OCI-LY1 (cell line): ENCODE results near the gene UPK1B.
"Not testable (repeated sequence)": the region's sequence is repeated elsewhere in the genome, so short reads cannot be mapped to it uniquely, and the experiment has no call there.

Source experiments
- H2AFZ ChIP-seq: fragments of 200-600 bp; sonication (generic), shearing (Covaris generic); 2 replicates; pipeline ENCODE4 v1.6.0; 2014; ENCODE audit warnings: antibody characterized with exemption, mild to moderate bottlenecking, low read length
- H3F3A ChIP-seq: fragments of 200-600 bp; sonication (generic), shearing (Covaris generic); 2 replicates; pipeline ENCODE4 v1.6.0; 2014; ENCODE audit warnings: mild to moderate bottlenecking, antibody characterized with exemption, low read length, moderate library complexity; ENCODE audit not compliant: insufficient read depth
- H3K27ac ChIP-seq: fragments of 200-600 bp; sonication (generic); 2 replicates; pipeline ENCODE4 v1.5.1; 2014; ENCODE audit warnings: low read length, mixed run types, mild to moderate bottlenecking, low read depth; ENCODE audit not compliant: poor library complexity, severe bottlenecking
- H3K27me3 ChIP-seq: fragments of 200-600 bp; sonication (generic); 2 replicates; pipeline ENCODE4 v1.6.0; 2014; ENCODE audit warnings: antibody characterized with exemption, mild to moderate bottlenecking, low read length, moderate library complexity; ENCODE audit not compliant: insufficient read depth
- H3K36me3 ChIP-seq: fragments of 200-600 bp; sonication (generic); 2 replicates; pipeline ENCODE4 v1.6.1; 2014; ENCODE audit warnings: mild to moderate bottlenecking, antibody characterized with exemption, low read length, moderate library complexity, mixed read lengths; ENCODE audit not compliant: insufficient read depth
- H3K4me1 ChIP-seq: fragments of 200-600 bp; sonication (generic); 2 replicates; pipeline ENCODE4 v1.5.1; 2014; ENCODE audit warnings: mild to moderate bottlenecking, low read length, moderate library complexity; ENCODE audit not compliant: insufficient read depth, severe bottlenecking
- H3K4me2 ChIP-seq: fragments of 200-600 bp; sonication (generic), shearing (Covaris generic); 2 replicates; pipeline ENCODE4 v1.6.1; 2014; ENCODE audit warnings: low read length
- H3K4me3 ChIP-seq: fragments of 200-600 bp; sonication (generic); 2 replicates; pipeline ENCODE4 v1.5.1; 2014; ENCODE audit warnings: low read length, low read depth, mild to moderate bottlenecking, mixed read lengths; ENCODE audit not compliant: poor library complexity, severe bottlenecking
- H3K79me2 ChIP-seq: fragments of 200-600 bp; shearing (Covaris generic); 2 replicates; pipeline ENCODE4 v1.6.1; 2016; ENCODE audit warnings: mixed run types, low read length, mixed read lengths; ENCODE audit not compliant: insufficient read depth
- H3K9ac ChIP-seq: fragments of 200-600 bp; sonication (generic), shearing (Covaris generic); 2 replicates; pipeline ENCODE4 v1.6.1; 2014; ENCODE audit warnings: mild to moderate bottlenecking, low read length, mixed read lengths
- H3K9me2 ChIP-seq: fragments of 200-600 bp; sonication (generic), shearing (Covaris generic); 2 replicates; pipeline ENCODE4 v1.6.1; 2014; ENCODE audit warnings: low read depth, mild to moderate bottlenecking, low read length, mixed read lengths
- H3K9me3 ChIP-seq: fragments of 200-600 bp; shearing (Covaris generic); 2 replicates; pipeline ENCODE4 v1.6.1; 2014; ENCODE audit warnings: low read length, mixed read lengths
- H4K20me1 ChIP-seq: fragments of 200-600 bp; sonication (generic), shearing (Covaris generic); 2 replicates; pipeline ENCODE4 v1.6.0; 2016; ENCODE audit warnings: mild to moderate bottlenecking, low read length; ENCODE audit not compliant: insufficient read depth
- CTCF ChIP-seq: fragments of 200-600 bp; sonication (generic), shearing (Covaris generic); IDR thresholded peaks from 2 replicates; pipeline ENCODE4 v1.5.1; 2017; ENCODE audit warnings: mild to moderate bottlenecking, antibody characterized with exemption, low read length, moderate library complexity, mixed read lengths
- EZH2 ChIP-seq: fragments of 200-600 bp; sonication (generic), shearing (Covaris generic); IDR thresholded peaks from 2 replicates; pipeline ENCODE4 v1.8.0; 2017; ENCODE audit warnings: borderline replicate concordance, mixed run types, mild to moderate bottlenecking, antibody characterized with exemption, low read length, moderate library complexity, mixed read lengths

Gene UPK1B

GRCh38 chr3:119139360-119139759, 34.0 kb upstream of the UPK1B start:
- not testable (repeated sequence) for H3F3A ChIP-seq, H3K9ac ChIP-seq, H3K9me2 ChIP-seq, H3K27ac ChIP-seq, H3K36me3 ChIP-seq, H3K4me2 ChIP-seq, H3K9me3 ChIP-seq, H4K20me1 ChIP-seq, H3K27me3 ChIP-seq, H2AFZ ChIP-seq, H3K4me3 ChIP-seq, H3K79me2 ChIP-seq, H3K4me1 ChIP-seq

GRCh38 chr3:119140466-119140865, 32.9 kb upstream of the UPK1B start:
- no peaks in the 10 kb centered on the region for H4K20me1 ChIP-seq
- no peaks in the 10 kb centered on the region for H3F3A ChIP-seq
- TF ChIP-seq CTCF: no peak
- no peak for TF ChIP-seq EZH2
- no peak overlapping the region for H3K9ac ChIP-seq
- no peaks in the 10 kb centered on the region for H3K9me2 ChIP-seq
- H3K79me2 ChIP-seq: no peaks in the 10 kb centered on the region
- H3K27ac ChIP-seq: no peak overlapping the region
- no peak overlapping the region for H3K4me3 ChIP-seq
- no peaks in the 10 kb centered on the region for H3K4me1 ChIP-seq
- no peaks in the 10 kb centered on the region for H3K9me3 ChIP-seq
- no peak overlapping the region for H2AFZ ChIP-seq
- no peak overlapping the region for H3K4me2 ChIP-seq
- no peaks in the 10 kb centered on the region for H3K36me3 ChIP-seq
- no peaks in the 10 kb centered on the region for H3K27me3 ChIP-seq

DNA sequence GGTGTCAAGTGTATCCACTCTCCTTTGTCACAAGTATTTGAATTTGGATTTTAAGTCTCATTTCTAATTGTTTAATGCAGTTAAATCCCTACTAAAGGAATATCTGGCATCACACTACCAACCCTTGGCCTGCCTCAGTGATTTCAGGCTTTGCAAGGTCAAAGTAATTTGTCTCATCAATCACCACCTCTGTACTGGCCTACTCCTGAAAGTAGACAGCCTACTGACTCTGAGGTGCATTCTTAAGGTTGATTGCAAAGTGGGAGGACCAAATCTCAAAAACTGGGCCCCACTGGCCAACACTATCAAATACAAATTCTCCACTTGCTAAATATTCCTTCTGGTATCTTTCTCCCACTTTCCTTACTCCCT, 28.3 kb upstream of the UPK1B start:
- H3K4me3 ChIP-seq: no peak overlapping the region
- H3K9me2 ChIP-seq: no peaks in the 10 kb centered on the region
- no peaks in the 10 kb centered on the region for H3K9me3 ChIP-seq
- no peak for TF ChIP-seq EZH2
- no peak for TF ChIP-seq CTCF
- no peak overlapping the region for H3K4me2 ChIP-seq
- H3K79me2 ChIP-seq: no peaks in the 10 kb centered on the region
- no peak overlapping the region for H3K9ac ChIP-seq
- H3F3A ChIP-seq: no peaks in the 10 kb centered on the region
- H3K27ac ChIP-seq: no peak overlapping the region
- no peaks in the 10 kb centered on the region for H3K4me1 ChIP-seq
- H2AFZ ChIP-seq: no peak overlapping the region
- no peaks in the 10 kb centered on the region for H3K36me3 ChIP-seq
- no peaks in the 10 kb centered on the region for H3K27me3 ChIP-seq
- H4K20me1 ChIP-seq: no peaks in the 10 kb centered on the region

- Histone ChIP-seq H3K27ac (no peak within 1 kb of the TSS), H3K9me3 (no peaks in the 10 kb centered on the region), H2AFZ (no peak within 1 kb of the TSS), H3F3A (no peaks in the 10 kb centered on the region), H3K9ac (no peak within 1 kb of the TSS), H4K20me1 (no peaks in the 10 kb centered on the region), H3K27me3 (no peaks in the 10 kb centered on the region), H3K9me2 (no peaks in the 10 kb centered on the region), H3K4me2 (no peak within 1 kb of the TSS), H3K79me2 (no peaks in the 10 kb centered on the region), H3K4me1 (no peaks in the 10 kb centered on the region), H3K36me3 (no peaks in the 10 kb centered on the region), H3K4me3 (no peak within 1 kb of the TSS)
- TF ChIP-seq CTCF (peak; percentile 76), EZH2 (no peak)
Measured at GRCh38 chr3:119145500-119146167, 27.8 kb upstream of the UPK1B start, which contains the start of gene TEX55. TEX55 (plus strand) TSS chr3:119146165; CDS start chr3:119146190, 25 bp downstream.
